NCI-H187 (cell line): ENCODE data around the gene TRIP4.
A peak's percentile ranks its signal among the peaks of the same experiment; 100 is the strongest.

Experiments
- DNase-seq, 2 experiments: peaks; one replicate each; lab custom pipeline; 2025; lab: John Stamatoyannopoulos, UW

TRIP4 gene

GRCh38 chr15:64447536-64448315 is 60.1 kb downstream of the TRIP4 start:
- DNase-seq, result no peak

- no peak for DNase-seq
Observed at GRCh38 chr15:64452988-64453688, 65.5 kb downstream of the TRIP4 start.

- DNase-seq, result no peak
Observed at GRCh38 chr15:64453689-64454037, 66.0 kb downstream of the TRIP4 start.

- DNase-seq, result no peak
Observed at GRCh38 chr15:64454282-64454681, 66.6 kb downstream of the TRIP4 start.

GRCh38 chr15:64455961-64456371 is 68.3 kb downstream of the TRIP4 start:
- no peak for DNase-seq

- DNase-seq, result no peak
Observed at GRCh38 chr15:64456634-64457108, 69.0 kb downstream of the TRIP4 start.

- DNase-seq, result no peak
Observed at GRCh38 chr15:64459066-64459781, 71.6 kb downstream of the TRIP4 start.

- DNase-seq, result peak; percentile 68 to 75
Observed at GRCh38 chr15:64460206-64460723, 72.6 kb downstream of the TRIP4 start, which contains the start of gene ZNF609. Gene ZNF609, plus strand, starts transcription at chr15:64460578. Its CDS starts 38,842 bp downstream, at chr15:64499420.

- peak in 1 of 2 experiments; percentile 27 for DNase-seq
Observed at GRCh38 chr15:64460724-64461720, 73.4 kb downstream of the TRIP4 start.

- DNase-seq, result peak; percentile 27 to 39
Observed at GRCh38 chr15:64461721-64462162, 74.1 kb downstream of the TRIP4 start.

GRCh38 chr15:64462492-64462891 is 74.9 kb downstream of the TRIP4 start:
- DNase-seq, result no peak

GRCh38 chr15:64464276-64465005 is 76.8 kb downstream of the TRIP4 start:
- DNase-seq, result peak; percentile 44 to 46

- DNase-seq, result no peak
Observed at GRCh38 chr15:64466408-64467141, 78.9 kb downstream of the TRIP4 start.

- DNase-seq, result no peak
Observed at GRCh38 chr15:64472161-64472560, 84.5 kb downstream of the TRIP4 start.

- DNase-seq, result no peak
Observed at GRCh38 chr15:64474846-64475245, 87.2 kb downstream of the TRIP4 start.

GRCh38 chr15:64476550-64476949 is 88.9 kb downstream of the TRIP4 start:
- DNase-seq, result no peak

GRCh38 chr15:64478863-64479262 is 91.2 kb downstream of the TRIP4 start:
- no peak for DNase-seq

- DNase-seq, result no peak
Observed at GRCh38 chr15:64480891-64481290, 93.3 kb downstream of the TRIP4 start.

- no peak for DNase-seq
Observed at GRCh38 chr15:64483749-64484148, 96.1 kb downstream of the TRIP4 start.

- no peak for DNase-seq
Observed at GRCh38 chr15:64485796-64486195, 98.2 kb downstream of the TRIP4 start.
